ENCODE data around the gene FKBP2. TPM values are rescaled to one million over a fixed set of nuclear protein-coding genes. Genes with fewer than 3 reads are reported as not detected.

Gene FKBP2
- total and polyA plus RNA-seq, 2 of the 13 experiments (the other 11 are each of a cell fraction or from before 2014, with no cell fraction given) = 30.1 to 53.3 TPM

- TF ChIP-seq BCL3 (CRISPR knock-in tag; IDR thresholded peaks at IDR 0.05) = 0 out of 2 replicates have a peak, but pooled peaks have one; percentile 22
- peak; percentile 50; the same call in 1 of the 2 replicates for TF ChIP-seq ATF7-NPFF (CRISPR knock-in tag; IDR thresholded peaks at IDR 0.05; ENCODE audit: low read depth)
- TF ChIP-seq AKAP8 (CRISPR knock-in tag; IDR thresholded peaks at IDR 0.05) = peak; percentile 95; the same call in 1 of the 2 replicates
- no peak for TF ChIP-seq ZNF17 (CRISPR knock-in tag; IDR thresholded peaks at IDR 0.05)
- TF ChIP-seq BHLHE40 (IDR thresholded peaks at IDR 0.05; ENCODE audit: low read length) = no peak
- no peak; the same call in 1 of the 2 replicates for TF ChIP-seq RFXANK (CRISPR knock-in tag; IDR thresholded peaks at IDR 0.05)
- no peak for TF ChIP-seq DZIP1 (CRISPR knock-in tag; IDR thresholded peaks at IDR 0.05)
- peak; percentile 43; the same call in 1 of the 2 replicates for TF ChIP-seq ELF1 (CRISPR knock-in tag; IDR thresholded peaks at IDR 0.05)
- no peak for TF ChIP-seq ZNF432 (CRISPR knock-in tag; IDR thresholded peaks at IDR 0.05; ENCODE audit: borderline replicate concordance)
- peak; percentile 78; the same call in 1 of the 2 replicates for TF ChIP-seq KDM5B (CRISPR knock-in tag; IDR thresholded peaks at IDR 0.05; ENCODE audit: borderline replicate concordance)
- TF ChIP-seq ETV5 (CRISPR knock-in tag; IDR thresholded peaks at IDR 0.05; ENCODE audit: borderline replicate concordance) = peak; percentile 31; the same call in 1 of the 2 replicates
- peak; percentile 66; the same call in 1 of the 2 replicates for TF ChIP-seq SNAPC2 (CRISPR knock-in tag; IDR thresholded peaks at IDR 0.05)
- peak; percentile 61; the same call in 1 of the 2 replicates for TF ChIP-seq THAP9 (CRISPR knock-in tag; IDR thresholded peaks at IDR 0.05; ENCODE audit: borderline replicate concordance)
- no peak for TF ChIP-seq MATR3 (CRISPR knock-in tag; IDR thresholded peaks at IDR 0.05)
- no peak for TF ChIP-seq ZNF230 (CRISPR knock-in tag; IDR thresholded peaks at IDR 0.05)
- TF ChIP-seq ZNF142 (CRISPR knock-in tag; IDR thresholded peaks at IDR 0.05) = peak; percentile 73; the same call in 1 of the 2 replicates
Measured at GRCh38 chr11:64230171-64230984, 10.5 kb upstream of the FKBP2 start, which contains the start of gene DNAJC4 (continued).

Data from HepG2 (cell line).